Ureter (tissue), 1 donor: Measurements from ENCODE around the gene SF3B2. TPM values are rescaled to one million over a fixed set of nuclear protein-coding genes. Genes with fewer than 3 reads are reported as not detected.
A peak's percentile ranks its signal among the peaks of the same experiment; 100 is the strongest.
"Not testable (repeated sequence)": the region's sequence is repeated elsewhere in the genome, so short reads cannot be mapped to it uniquely, and the experiment has no call there.

Experiments used
- DNase-seq: peaks from one replicate; pipeline ENCODE4 v3.0.0-alpha.2; 2020; ENCODE audit warnings: low spot score
- total RNA-seq: library from RNA; stranded (reverse); gene quantifications from one replicate; pipeline ENCODE4 v1.2.4, GENCODE V29; 2023
- donor health status: DM: yes; HTN: yes; CAD: no.

SF3B2 gene
- total RNA-seq, 1 donor from 2014 or later, result 156 TPM

- no peak for DNase-seq
Observed at GRCh38 chr11:66015936-66016792, 36.0 kb upstream of the SF3B2 start.

DNA sequence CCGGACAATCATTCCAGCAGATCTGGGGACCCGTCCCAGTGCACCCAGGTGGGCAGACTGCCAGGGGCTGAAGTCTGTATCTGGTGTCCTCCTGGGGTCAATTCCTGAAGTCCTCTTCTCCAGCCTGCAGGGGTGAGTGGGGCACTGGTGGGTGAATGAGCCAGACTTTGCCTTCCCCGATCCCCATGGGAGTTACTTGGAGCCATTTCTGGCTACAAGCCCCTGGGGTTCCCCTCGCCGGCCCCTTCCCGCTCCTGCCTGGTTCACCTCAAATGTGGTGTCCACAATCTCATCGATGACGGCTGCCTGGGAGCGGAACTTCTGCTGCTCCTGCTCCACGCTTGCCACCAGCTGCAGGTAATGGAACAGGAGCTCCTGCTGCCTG, 35.4 kb upstream of the SF3B2 start:
- DNase-seq, result no peak

DNA sequence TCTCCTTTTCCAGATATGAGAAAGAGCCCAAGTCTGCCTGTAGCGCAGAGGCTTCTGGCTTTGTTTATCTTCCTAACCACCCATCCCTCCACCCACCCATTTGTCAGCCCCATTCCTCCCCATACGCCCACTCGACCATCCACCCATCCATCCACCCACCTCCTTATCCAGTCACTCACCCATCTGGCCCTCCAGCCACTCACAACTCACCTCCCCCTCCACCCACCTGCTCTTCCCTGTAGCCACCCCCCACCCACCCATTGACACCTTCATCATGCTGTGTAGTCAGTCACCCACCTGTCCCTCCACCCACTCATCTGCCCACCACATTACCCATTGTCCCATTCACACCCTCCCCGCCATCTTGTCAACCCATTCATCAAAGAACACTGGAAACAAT, 34.8 kb upstream of the SF3B2 start:
- DNase-seq, result no peak

GRCh38 chr11:66020212-66020611, 32.0 kb upstream of the SF3B2 start:
- no peak for DNase-seq

DNA sequence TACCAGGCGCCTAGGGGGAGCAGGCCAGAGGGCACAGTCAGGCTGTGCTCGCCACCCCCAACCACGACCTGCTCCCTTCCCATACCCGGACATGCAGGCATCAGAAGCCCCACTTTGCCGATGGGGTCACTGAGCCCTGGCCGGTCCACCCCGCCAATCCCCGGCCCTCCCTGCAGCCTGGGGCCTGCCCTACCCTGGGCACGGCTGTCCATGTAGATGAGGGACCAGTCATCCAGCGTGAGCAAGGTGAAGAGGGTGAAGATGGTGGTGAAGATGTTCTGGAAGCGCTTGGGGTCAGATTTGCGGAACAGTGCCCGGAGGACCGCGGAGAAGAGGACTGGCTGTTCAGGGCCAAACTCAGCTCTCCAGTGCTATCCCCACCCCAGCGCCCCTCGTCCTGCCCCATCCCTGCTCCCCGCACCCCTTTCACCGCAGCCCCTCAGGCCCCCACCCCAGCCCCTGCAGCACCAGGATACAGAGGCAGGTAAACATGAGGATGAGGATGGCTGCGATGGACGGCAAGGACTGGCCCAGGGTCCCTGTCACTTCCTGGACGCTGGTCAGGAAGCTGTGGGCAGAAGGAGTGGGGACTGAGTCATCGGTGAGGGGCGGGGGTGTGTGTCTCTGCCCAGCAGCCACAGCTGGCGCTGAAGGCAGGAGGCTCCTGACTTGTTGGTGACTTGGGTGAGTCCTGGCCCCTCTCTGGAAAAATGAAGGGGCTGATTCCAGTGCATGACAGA, 31.4 kb upstream of the SF3B2 start:
- DNase-seq, result peak; percentile 59

DNA sequence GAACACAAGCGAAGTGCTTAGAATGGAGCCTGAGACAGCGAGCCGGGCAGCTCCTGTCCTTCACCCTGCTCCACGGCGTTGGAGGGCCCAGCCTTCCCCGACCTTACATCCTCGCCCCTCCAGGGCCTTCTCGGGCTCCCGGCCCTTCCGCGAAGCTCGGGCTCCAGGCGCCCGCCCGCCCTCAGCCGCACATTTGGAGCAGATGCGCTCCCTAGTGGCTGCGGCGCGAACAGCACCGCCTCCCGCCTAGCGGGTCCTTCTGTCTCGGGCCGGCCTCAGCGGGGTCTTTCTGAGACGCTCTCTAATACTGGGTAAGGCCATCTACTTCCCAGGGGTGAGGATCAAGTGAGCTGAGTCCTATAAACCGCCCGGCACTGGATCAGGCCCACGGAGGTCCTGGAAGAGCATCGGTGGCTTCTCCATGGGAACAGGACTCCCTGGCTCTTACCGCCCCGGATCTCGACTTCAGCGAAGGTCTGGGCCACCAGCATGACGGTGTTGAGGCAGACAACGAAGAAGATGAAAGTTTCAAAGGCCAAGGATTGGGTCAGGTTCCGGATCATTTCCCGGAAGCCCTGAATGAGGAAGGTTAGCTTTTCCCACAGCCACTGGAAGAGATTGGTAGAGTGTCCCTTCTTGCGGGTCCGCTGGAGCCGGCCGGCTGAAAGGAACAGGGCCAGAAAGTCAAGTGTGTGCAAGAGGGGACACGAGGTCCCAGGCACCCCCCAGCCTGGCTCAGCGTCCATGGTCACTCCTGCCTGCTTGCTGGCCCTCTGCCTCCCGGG, 29.6 kb upstream of the SF3B2 start:
- DNase-seq, result peak; percentile 58

- DNase-seq, result not testable (repeated sequence)
Observed at GRCh38 chr11:66023186-66023440, 29.1 kb upstream of the SF3B2 start.

DNA sequence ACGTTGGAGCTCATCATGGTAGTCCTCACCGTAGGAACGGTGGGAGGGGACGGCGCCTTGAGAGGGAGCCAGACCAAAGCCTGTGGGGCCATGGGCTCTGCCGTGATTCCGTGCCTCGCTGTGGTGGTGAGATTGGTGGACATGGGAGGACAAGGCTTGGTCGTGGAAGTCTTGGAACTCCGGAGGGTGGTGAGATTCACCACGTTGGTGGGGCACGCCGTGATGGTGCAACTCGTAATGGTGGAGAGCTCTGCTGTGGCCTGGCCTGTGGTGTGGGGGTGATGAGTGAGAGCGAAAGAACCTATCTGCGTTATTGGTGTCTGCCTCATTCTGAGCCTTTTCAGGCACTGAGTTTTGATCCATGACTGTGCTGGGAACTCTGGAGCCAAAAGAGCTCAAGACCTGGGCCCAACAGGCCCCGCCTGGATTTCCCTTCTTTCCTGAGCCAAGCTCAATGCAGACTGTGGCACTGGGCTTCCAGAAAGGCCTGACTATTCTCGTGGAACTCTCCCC, 26.1 kb upstream of the SF3B2 start, which contains the start of gene CATSPER1:
Gene CATSPER1 (minus strand): TSS at position 463 of the 513 bp plus-strand sequence. CDS start 100 bp downstream, at position 363.
- no peak for DNase-seq

DNA sequence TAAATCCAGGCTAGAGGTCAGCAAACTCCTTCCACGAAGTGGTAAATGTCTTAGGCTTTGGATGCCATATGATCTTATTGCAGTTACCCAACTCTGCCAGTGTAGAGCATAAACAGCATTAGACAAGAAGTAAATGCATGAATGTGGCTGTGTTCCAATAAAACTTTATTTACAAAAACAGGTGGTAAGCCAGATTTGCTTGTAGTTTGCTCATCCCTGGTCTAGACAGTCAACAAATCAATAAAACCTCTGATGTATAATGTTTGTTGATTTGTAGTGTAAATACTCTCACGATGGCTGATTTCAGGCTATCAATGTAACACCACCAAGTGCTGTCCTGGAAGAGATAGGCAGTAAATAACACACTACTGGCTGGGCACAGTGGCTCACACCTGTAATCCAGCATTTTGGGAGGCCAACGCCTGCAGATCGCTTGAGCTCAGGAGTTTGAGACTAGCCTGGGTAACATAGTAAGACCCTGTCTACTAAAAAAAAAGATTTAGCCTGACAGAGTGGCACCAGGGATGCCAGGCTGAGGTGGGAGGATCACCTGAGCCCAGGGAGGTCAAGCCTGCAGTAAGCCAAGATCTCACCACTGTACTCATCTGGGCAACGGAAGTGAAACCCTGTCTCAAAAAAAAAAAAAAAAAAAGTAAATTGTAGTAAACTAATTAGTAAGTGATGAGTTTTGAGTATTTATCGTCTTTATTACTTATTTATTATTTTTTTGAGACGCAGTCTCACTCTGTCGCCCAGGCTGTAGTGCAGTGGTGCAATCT, 19.0 kb upstream of the SF3B2 start:
- no peak for DNase-seq

- DNase-seq, result no peak
Observed at GRCh38 chr11:66035653-66036333, 16.4 kb upstream of the SF3B2 start.

- DNase-seq, result no peak
Observed at GRCh38 chr11:66036334-66036710, 15.8 kb upstream of the SF3B2 start.

DNA sequence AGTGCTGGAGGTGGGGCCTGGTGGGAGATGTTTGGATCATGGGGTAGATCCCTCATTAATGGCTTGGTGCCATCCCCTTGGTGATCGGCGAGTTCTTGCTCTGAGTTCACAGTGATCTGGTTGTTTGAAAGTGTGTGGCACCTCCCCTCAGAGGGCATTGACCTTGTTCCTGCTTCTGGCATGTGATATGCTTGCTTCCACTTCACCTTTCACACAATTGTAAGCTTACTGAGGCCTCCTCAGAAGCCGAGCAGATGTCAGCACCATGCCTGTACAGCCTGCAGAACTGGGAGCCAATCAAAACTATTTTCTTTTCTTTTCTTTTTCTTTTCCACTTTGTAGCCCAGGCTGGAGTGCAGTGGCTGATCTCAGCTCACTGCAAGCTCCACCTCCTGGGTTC, 14.8 kb upstream of the SF3B2 start:
- no peak for DNase-seq

DNA sequence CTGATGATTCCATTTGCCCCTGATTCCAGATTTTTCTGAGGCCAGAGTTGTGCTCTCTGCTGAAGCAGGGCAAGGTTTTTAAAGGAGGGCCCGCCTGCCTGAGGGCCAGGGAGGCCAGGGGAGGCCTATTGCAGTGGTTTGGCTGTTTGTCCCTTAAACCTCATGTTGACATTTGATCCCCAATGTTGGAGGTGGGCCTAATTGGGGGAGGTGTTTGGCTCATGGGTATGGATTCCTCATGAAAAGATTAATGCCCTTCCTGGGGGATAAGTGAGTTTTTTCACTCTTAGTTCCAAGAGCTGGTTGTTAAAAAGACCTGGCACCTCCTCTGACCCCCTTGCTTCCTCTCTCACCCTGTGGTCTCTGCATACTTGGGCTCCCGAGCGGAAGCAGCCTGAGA, 12.4 kb upstream of the SF3B2 start:
- DNase-seq, result no peak

GRCh38 chr11:66042227-66042995, 9.8 kb upstream of the SF3B2 start:
- DNase-seq, result no peak

DNA sequence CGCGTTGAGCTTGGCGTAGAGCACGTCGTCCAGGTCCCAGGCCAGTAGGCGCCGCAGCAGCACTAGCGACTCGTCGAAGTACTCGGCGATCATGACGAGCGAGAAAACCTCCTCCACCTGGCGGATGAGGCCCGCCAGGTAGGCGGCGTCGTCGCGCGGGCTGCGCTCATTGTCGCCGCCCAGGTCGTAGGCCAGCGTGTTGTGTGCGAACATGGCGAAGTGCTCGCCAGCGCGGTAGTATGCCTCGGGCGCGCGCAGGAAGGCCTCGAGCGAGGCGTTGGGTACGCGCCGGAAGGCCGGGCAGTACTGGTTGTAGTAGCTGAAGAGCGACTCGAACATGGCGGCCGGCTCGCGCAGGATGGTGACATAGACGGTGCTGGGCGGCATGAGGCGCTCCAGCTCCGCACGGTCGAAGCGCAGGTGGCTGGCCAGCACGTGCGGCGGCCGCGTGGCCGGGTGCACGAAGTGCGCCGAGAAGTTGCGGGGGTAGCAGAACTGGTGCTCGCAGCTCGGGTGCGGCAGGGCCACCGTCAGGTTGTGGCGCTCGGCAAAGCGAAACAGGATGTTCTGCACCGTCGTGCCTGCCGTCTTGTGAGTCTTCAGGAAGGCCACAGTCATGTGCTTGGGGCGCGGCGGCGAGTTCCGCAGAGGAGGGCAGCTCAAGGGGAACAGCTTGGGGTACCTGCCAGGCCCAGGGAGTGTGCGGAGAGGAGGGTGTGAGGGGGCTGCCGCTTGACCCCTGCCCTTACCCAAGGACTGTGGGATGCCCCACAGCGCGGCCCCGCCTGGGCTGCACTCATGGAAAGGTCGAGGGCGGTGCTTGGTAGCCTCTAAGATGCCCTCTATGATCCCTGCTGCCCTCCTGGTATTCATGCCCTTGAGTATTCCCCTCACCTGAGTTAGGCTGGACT, 8.9 kb upstream of the SF3B2 start:
- no peak for DNase-seq

- DNase-seq, result no peak
Observed at GRCh38 chr11:66044757-66045156, 7.4 kb upstream of the SF3B2 start.

GRCh38 chr11:66045177-66045639, 7.0 kb upstream of the SF3B2 start:
- peak; percentile 68 for DNase-seq

DNA sequence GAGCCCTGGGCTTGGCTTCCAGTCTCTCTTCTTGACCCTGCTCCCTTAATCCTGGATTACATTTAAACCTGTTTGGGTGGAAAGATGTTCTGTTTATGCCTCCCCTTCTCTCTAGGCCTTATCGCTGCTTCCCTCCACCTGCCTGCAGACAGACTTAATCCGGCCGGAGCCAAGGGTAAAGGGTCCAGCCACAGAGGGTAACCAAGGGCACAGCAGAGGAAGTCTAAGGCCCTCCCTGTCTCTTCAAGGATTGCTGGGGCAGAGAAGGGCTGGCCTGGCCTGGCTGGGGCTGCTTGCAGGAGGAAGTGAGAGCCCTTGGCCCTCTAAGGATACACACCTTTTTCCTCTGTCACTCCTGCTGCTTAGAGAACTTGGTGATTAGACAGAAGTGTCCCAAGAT, 5.3 kb upstream of the SF3B2 start:
- no peak for DNase-seq
